Activated naive CD8-positive, alpha-beta T cell (primary cell): Measurements from ENCODE around the gene ATRNL1.

Experiments used
- H3K27ac Mint-ChIP-seq: one replicate; pipeline ENCODE4 v1.8.0; 2021; ENCODE audit warnings: mixed read lengths
- H3K27me3 Mint-ChIP-seq: one replicate; pipeline ENCODE4 v1.8.0; 2021; ENCODE audit warnings: mixed read lengths
- H3K36me3 Mint-ChIP-seq: one replicate; pipeline ENCODE4 v1.8.0; 2021; ENCODE audit warnings: mixed read lengths
- H3K4me1 Mint-ChIP-seq: one replicate; pipeline ENCODE4 v1.8.0; 2021; ENCODE audit warnings: low read depth, mixed read lengths
- H3K4me3 Mint-ChIP-seq: one replicate; pipeline ENCODE4 v1.8.0; 2021; ENCODE audit warnings: mild to moderate bottlenecking, mixed read lengths
- H3K9me3 Mint-ChIP-seq: one replicate; pipeline ENCODE4 v1.8.0; 2021; ENCODE audit warnings: low read depth, mixed read lengths

Gene ATRNL1

DNA sequence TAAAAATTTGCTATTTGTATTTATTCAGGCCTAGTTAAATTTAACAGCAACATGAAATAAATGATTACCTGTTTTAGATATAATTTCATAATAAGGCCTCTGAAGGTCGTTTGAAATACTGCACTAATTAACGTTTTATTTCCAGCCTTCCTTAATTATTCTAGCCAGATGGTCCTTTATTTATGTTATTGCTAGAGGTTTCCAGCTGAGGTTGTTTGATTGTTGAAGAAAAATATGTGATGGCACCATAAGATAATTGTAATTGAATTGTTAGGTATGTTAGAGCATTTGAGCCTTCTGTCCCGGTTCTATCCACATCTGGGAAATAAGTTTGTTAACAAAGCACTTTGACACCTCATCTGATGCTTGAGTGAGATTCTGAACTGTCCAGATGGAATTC, 556.1 kb downstream of the ATRNL1 start:
- H3K9me3 Mint-ChIP-seq: peaks cover 15% of the 10 kb centered on the region
- no peaks in the 10 kb centered on the region for H3K4me1 Mint-ChIP-seq
- no peak overlapping the region for H3K4me3 Mint-ChIP-seq
- H3K27me3 Mint-ChIP-seq: no peaks in the 10 kb centered on the region
- no peaks in the 10 kb centered on the region for H3K36me3 Mint-ChIP-seq
- no peak overlapping the region for H3K27ac Mint-ChIP-seq

DNA sequence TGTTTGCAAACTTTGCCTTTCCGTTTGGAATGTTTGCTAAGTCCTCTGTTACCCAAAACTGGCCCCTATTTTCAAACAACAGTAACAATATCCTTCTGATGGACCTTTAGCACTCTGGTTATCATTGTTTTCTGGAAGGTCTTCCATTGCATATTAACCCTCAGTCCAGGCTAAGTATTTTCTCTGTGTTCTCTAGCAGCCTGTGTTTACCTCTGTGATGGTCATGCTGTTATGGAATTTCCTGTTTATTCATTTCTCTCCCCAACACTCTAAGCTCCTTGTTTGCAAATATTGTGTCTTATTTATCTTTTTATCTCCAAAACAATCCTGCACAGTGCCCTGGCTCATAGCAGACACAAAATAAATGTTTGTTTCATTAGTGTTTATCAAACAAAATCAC, 560.3 kb downstream of the ATRNL1 start:
- Mint-ChIP-seq H3K4me3 (no peak overlapping the region), H3K27ac (no peak overlapping the region), H3K36me3 (no peaks in the 10 kb centered on the region), H3K9me3 (peaks cover 18% of the 10 kb centered on the region), H3K4me1 (no peaks in the 10 kb centered on the region), H3K27me3 (no peaks in the 10 kb centered on the region)

DNA sequence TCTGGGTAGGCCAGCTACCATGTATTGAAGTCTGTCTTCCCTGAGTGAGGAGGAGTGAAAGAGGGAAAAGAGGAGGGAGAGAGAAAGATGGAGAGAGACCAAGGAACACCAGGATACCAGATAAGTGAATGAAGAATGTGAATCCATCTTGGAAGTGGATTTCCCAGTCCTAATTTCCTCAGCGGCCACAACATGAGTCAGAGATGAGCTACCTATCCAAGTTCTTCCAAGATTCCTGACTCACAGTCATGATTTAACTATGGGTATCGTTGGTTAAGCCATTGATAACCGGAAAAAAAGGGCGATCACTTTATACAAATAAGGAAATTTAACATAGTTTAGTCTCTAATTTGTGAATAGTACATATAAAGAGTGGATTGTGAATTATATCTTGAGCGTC, 561.8 kb downstream of the ATRNL1 start:
- H3K27ac Mint-ChIP-seq: no peak overlapping the region
- no peak overlapping the region for H3K4me3 Mint-ChIP-seq
- H3K27me3 Mint-ChIP-seq: no peaks in the 10 kb centered on the region
- H3K36me3 Mint-ChIP-seq: no peaks in the 10 kb centered on the region
- H3K9me3 Mint-ChIP-seq: peaks cover 13% of the 10 kb centered on the region
- no peaks in the 10 kb centered on the region for H3K4me1 Mint-ChIP-seq

DNA sequence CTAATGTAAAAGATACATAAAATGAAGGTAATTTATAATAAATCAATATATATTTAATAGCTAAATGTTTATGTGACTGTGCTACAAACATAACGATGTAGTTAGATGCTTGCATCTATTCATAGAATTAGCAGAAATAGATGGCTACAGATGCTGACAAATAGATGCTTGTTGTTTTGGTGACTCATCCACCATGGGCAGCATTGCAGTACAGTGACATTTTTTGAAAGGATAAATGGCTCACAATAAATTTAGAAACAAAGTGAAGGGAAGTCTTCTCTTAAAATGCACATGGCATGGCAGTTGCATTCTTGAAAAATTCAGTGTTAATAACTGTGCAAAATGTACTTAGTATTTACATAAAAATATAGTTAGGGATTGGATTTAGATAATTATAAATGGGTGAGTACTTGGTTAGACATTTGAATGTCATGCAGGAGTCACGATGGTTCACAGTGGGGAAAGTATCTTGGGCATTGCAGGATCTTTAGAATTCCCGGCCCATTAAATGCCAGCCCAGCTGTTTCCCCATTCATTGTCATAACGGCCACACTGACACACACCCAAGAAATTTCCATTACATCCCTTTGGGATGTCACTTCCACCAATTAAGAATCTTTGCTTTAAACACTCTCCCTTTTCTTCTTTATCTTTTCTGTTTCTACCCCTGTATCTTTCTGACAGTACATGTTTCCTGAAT, 564.1 kb downstream of the ATRNL1 start:
- Mint-ChIP-seq H3K36me3 (no peaks in the 10 kb centered on the region), H3K27ac (no peak overlapping the region), H3K9me3 (peaks cover 9% of the 10 kb centered on the region), H3K4me3 (no peak overlapping the region), H3K4me1 (no peaks in the 10 kb centered on the region), H3K27me3 (no peaks in the 10 kb centered on the region)

DNA sequence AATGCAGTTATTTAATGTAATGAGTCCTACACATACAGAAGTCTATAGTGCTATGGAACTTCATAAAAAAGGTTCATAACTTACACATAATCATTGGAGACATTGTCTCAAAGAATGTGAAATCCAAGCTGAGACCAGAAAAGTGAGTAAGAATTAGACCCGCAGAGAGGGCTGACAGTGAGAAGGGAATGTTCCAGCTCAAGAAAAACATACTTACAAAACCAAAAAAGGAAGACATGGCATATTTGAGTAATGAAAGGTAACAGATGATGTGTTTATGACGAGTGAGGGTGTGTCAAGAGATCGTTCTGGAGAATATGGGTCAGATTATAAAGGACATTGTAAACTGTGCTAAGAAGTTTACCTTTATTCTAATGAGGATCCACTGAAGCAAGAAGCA, 566.5 kb downstream of the ATRNL1 start:
- no peaks in the 10 kb centered on the region for H3K36me3 Mint-ChIP-seq
- peaks cover 3% of the 10 kb centered on the region for H3K9me3 Mint-ChIP-seq
- H3K4me3 Mint-ChIP-seq: no peak overlapping the region
- H3K27me3 Mint-ChIP-seq: no peaks in the 10 kb centered on the region
- no peaks in the 10 kb centered on the region for H3K4me1 Mint-ChIP-seq
- H3K27ac Mint-ChIP-seq: no peak overlapping the region

DNA sequence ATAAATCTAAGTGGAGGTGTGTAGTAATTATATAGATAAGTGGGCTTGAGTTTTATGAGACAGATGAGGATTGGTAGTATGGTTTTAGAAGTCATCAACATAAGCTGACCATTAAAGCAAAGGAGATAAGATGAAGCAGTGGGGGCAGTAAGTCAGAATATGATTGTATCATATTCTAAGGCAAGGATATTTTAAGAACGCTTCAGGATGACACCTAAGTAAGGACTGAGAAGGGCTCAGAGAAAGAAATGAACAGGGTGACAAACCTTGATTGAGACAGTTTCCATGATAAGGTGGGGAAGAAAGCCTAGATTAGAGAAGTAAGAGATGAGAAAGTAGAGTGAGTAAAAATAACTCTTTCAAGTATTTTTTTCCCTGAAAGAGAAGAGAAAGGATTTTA, 567.2 kb downstream of the ATRNL1 start:
- Mint-ChIP-seq H3K36me3 (no peaks in the 10 kb centered on the region), H3K9me3 (peaks cover 3% of the 10 kb centered on the region), H3K27me3 (no peaks in the 10 kb centered on the region), H3K4me3 (no peak overlapping the region), H3K27ac (no peak overlapping the region), H3K4me1 (no peaks in the 10 kb centered on the region)

DNA sequence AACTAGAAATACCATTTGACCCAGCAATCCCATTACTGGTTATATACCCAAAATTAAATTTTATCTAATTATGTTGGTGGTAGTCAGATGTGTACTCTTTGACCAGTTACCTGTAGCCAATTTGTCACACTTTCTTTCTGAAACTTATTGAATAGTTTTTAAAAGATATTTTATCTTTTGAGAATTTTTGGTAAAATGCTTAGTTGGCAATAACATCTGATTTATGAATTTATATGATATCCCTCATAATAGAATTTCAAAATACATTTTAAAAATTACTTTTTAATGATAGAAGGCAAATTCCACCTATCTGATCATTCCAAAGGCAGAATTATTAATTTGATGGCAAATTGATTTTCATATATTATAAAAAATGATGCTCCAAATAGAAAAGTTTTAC, 569.3 kb downstream of the ATRNL1 start:
- no peak overlapping the region for H3K4me3 Mint-ChIP-seq
- peaks cover 3% of the 10 kb centered on the region for H3K9me3 Mint-ChIP-seq
- no peaks in the 10 kb centered on the region for H3K4me1 Mint-ChIP-seq
- H3K27me3 Mint-ChIP-seq: no peaks in the 10 kb centered on the region
- no peaks in the 10 kb centered on the region for H3K36me3 Mint-ChIP-seq
- no peak overlapping the region for H3K27ac Mint-ChIP-seq

GRCh38 chr10:115665549-115665948, 572.4 kb downstream of the ATRNL1 start:
- H3K4me3 Mint-ChIP-seq: no peak overlapping the region
- H3K36me3 Mint-ChIP-seq: no peaks in the 10 kb centered on the region
- H3K9me3 Mint-ChIP-seq: no peaks in the 10 kb centered on the region
- H3K27me3 Mint-ChIP-seq: no peaks in the 10 kb centered on the region
- no peaks in the 10 kb centered on the region for H3K4me1 Mint-ChIP-seq
- H3K27ac Mint-ChIP-seq: no peak overlapping the region

- Mint-ChIP-seq H3K27ac (no peak overlapping the region), H3K9me3 (no peaks in the 10 kb centered on the region), H3K36me3 (no peaks in the 10 kb centered on the region), H3K4me3 (no peak overlapping the region), H3K27me3 (no peaks in the 10 kb centered on the region), H3K4me1 (no peaks in the 10 kb centered on the region)
Observed at GRCh38 chr10:115674496-115674895, 581.3 kb downstream of the ATRNL1 start.

DNA sequence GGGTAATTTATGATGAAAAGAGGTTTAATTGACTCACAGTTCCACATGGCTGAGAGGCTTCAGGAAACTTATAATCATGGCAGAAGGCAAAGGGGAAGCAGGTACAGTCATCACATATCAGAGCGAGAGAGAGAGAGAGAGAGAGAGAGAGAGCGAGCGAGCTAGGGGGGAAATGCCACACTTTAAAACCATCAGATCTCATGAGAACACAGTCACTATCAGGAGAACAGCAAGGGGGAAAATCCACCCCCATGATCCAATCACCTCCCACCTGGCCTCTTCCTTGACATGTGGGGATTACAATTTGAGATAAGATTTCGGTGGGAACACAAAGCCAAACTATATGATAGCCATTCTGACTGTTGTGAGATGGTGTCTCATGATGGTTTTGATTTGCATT, 603.6 kb downstream of the ATRNL1 start:
- no peak overlapping the region for H3K27ac Mint-ChIP-seq
- H3K36me3 Mint-ChIP-seq: no peaks in the 10 kb centered on the region
- no peaks in the 10 kb centered on the region for H3K27me3 Mint-ChIP-seq
- no peaks in the 10 kb centered on the region for H3K4me1 Mint-ChIP-seq
- no peaks in the 10 kb centered on the region for H3K9me3 Mint-ChIP-seq
- H3K4me3 Mint-ChIP-seq: no peak overlapping the region

- Mint-ChIP-seq H3K9me3 (no peaks in the 10 kb centered on the region), H3K36me3 (no peaks in the 10 kb centered on the region), H3K4me3 (no peak overlapping the region), H3K27me3 (no peaks in the 10 kb centered on the region), H3K4me1 (no peaks in the 10 kb centered on the region), H3K27ac (no peak overlapping the region)
Observed at GRCh38 chr10:115706026-115706425, 612.9 kb downstream of the ATRNL1 start.

GRCh38 chr10:115706488-115707076, 613.4 kb downstream of the ATRNL1 start:
- Mint-ChIP-seq H3K27ac (no peak overlapping the region), H3K27me3 (no peaks in the 10 kb centered on the region), H3K4me3 (no peak overlapping the region), H3K9me3 (no peaks in the 10 kb centered on the region), H3K4me1 (no peaks in the 10 kb centered on the region), H3K36me3 (no peaks in the 10 kb centered on the region)

DNA sequence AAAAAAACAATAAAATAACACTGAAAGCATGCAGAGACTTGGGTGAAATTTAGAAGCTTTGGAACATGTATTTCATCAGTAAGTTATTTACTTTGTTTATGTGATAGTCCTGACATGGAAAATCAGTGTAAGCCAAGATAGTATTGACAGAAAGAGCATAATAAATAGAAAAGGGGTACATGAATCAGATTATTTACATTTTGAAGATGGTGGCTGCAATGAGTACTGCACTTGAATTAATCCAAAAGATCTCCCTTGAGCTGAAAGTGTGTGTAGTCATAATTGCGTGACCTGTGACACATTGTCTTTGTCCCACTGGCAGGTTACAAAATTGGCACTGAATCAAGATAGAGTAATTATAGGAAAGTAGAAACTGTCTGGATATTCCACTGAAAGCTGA, 617.0 kb downstream of the ATRNL1 start:
- Mint-ChIP-seq H3K27me3 (no peaks in the 10 kb centered on the region), H3K4me3 (no peak overlapping the region), H3K36me3 (no peaks in the 10 kb centered on the region), H3K27ac (no peak overlapping the region), H3K9me3 (peaks cover 3% of the 10 kb centered on the region), H3K4me1 (no peaks in the 10 kb centered on the region)

- H3K27ac Mint-ChIP-seq: no peak overlapping the region
- no peaks in the 10 kb centered on the region for H3K27me3 Mint-ChIP-seq
- H3K4me3 Mint-ChIP-seq: no peak overlapping the region
- H3K36me3 Mint-ChIP-seq: no peaks in the 10 kb centered on the region
- peaks cover 3% of the 10 kb centered on the region for H3K9me3 Mint-ChIP-seq
- no peaks in the 10 kb centered on the region for H3K4me1 Mint-ChIP-seq
Observed at GRCh38 chr10:115711306-115711705, 618.1 kb downstream of the ATRNL1 start.

- Mint-ChIP-seq H3K4me3 (no peak overlapping the region), H3K9me3 (no peaks in the 10 kb centered on the region), H3K27ac (no peak overlapping the region), H3K36me3 (no peaks in the 10 kb centered on the region), H3K4me1 (no peaks in the 10 kb centered on the region), H3K27me3 (no peaks in the 10 kb centered on the region)
Observed at GRCh38 chr10:115720121-115720520, 627.0 kb downstream of the ATRNL1 start.

DNA sequence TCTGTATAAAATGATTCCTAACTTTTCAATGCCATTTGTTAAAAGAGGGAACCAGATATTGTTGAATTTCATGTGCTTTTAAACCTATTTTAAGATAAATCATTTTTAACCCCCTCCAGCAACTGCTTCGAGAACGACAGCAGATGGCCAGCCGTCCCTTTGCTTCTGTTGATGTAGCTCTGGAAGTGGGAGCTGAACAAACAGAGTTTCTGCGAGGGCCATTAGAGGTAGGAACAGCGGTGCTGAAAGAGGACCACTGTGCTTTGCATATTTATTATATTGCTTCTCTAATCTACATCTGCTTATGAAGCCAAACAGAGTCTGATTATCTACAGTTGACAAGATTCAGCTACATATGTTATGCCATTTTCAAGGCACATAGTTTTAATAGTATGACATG, 634.0 kb downstream of the ATRNL1 start:
- no peak overlapping the region for H3K27ac Mint-ChIP-seq
- H3K36me3 Mint-ChIP-seq: no peaks in the 10 kb centered on the region
- no peaks in the 10 kb centered on the region for H3K4me1 Mint-ChIP-seq
- H3K9me3 Mint-ChIP-seq: no peaks in the 10 kb centered on the region
- no peaks in the 10 kb centered on the region for H3K27me3 Mint-ChIP-seq
- H3K4me3 Mint-ChIP-seq: no peak overlapping the region
